ENCODE results near the gene WNK2.

Gene WNK2

DNA sequence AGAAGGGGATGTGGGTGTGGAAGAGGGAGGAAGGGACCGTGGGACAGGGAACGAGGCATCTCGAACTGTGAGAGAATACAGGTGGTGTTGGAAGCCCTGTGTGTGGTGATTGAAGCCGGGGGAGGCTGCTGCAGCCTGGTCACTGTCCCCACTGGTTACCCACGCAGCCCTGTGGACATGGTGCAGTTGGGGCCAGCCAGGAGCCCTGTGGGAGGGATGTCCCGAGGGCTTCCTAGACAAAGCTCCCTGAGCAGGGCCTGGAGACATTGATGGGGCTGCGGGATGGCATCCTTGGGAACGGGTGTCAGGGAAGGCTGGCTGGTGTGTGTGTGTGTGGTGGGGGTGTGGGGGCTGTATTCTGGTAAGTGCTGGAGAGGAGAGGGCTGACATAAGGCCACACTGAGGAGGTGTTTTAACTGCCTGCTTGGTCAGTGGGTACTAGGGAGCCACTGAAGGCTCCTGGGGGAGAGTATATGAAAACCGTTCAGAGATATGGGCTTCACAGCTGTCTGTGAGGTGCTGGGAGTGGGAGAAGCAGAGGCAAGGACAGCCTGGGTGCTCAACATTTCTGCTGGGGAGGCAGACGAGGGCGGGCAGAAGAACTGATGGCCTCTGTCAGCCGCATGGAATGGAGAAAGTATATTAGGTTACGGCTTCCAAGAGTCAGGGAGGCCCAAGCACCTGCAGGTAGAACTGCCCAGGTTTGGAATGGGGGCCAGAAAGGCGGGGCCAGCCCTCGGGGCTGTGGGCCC lies 20.0 kb downstream of the WNK2 start:
- no peak for DNase-seq

DNA sequence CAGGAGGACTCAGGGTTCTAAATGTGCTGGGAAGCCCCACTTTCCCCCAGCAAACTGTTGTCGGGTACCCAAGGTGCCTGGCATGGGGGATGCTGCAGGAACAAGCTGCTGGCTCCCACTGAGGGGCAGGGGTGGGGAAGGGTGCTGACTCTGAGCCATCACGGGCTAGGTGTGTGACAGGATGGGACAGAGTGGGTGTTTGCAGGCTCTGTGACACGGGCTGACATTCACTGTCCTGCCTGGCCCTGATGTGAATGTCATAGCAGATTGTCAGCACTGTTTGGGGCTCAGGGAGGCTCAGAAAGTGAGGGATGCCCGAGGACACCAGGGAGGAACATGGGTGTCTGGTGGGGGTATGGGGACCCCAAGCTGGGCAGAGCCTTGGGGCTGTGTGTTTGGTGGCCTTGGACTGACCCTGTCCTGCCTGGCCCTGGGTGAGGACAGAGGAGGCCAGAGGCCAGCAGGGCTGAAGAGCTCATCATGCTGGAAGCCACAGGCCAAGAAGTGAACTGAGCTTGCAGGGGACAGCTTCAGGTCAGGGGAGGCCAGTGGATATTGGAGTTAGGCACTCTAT lies 20.6 kb downstream of the WNK2 start:
- no peak for DNase-seq

DNA sequence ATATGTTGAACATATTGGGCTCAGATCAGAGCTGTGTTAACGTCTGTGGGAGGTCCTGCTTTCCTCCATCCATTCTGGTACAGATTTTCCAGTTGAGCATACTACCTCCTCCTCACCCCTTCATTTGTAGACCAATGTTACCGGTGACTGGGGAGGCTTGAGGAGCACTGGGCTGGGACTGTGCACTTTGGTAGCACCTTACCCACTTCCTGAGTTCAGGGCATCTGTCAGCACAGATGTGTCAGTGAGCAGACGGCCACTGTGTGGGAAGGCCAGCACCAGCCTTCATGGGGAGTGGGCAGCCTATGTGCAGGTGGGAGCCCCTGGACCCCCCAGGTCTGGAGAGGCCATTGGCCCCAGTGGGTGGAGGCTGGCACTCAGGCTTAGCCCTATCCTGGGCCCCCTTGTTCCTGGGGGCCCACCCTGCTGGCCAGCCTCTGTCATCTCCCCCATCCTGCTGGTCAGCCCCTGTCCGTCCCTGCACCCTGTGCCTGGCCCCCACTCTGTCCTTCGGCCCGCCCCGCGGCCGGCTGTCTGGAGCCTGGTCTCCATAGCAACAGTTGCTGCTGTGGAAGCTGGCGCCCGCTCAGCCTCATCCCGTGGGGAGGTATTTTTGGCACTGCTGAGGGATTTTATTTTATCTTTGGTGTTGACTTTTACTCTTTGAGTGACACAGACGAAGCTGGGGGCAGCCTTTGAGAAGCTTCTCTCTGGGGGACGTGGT lies 21.3 kb downstream of the WNK2 start:
- peak; percentile 4 for DNase-seq

DNA sequence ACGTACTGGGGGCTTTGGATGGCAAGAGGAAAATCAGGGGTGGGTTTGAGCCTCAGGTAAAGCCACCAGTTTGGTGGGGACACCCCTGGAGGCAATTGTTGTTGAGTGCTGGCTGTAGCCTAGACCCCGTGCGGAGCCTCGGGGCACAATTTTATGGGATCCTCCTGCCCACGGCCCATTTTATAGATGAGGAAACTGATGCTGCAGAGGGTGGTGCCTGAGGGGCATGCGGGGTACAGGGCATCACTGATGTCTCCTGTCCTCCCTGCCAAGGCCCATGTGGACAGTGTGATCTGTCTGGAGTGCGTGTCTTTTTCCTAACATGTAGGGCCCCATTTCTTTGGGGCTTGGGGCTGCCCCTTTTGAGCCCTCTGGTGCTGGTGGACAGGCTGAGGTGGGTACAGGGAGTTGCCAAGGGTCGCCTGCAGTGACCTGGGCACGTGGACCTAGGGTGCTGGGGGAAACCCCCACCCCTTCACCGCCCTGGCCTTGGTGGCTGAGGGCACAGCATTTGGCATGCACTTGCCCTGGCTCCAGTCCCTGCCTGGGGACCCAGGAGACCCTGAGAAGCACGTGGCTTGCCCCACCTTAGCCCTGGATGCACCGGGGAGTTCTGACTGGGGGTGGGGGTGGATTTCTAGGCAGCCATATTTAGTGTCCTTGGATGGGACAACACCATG lies 22.1 kb downstream of the WNK2 start:
- no peak for DNase-seq

DNA sequence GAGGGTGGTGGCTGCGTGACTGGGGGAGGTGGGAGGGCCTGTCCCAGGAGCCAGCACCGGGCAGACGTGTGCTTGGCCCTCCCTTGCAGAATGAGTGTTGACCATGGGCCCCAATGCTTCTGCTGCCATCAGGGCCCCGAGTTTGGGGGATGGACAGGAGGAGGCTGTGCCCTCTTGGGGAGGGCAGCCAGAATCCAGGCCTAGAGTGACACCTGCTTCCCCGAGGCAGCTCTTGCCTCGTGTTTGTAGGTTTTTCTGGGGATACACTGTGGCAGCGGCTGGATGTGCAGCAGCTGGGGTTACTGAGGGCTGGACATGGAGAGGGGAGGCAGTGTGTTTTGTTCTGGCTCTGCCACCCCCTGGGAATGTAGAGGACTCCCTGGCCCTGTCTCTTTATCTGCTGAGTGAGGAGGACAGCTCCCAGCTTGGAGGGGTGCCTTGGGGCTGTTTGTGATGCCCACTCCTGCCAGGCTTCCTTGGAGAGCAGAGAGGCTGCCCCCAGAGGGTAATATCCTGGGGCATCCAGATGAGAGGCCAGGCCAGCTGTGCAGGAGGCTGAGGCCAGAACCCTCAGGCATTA lies 22.7 kb downstream of the WNK2 start:
- DNase-seq = no peak

DNA sequence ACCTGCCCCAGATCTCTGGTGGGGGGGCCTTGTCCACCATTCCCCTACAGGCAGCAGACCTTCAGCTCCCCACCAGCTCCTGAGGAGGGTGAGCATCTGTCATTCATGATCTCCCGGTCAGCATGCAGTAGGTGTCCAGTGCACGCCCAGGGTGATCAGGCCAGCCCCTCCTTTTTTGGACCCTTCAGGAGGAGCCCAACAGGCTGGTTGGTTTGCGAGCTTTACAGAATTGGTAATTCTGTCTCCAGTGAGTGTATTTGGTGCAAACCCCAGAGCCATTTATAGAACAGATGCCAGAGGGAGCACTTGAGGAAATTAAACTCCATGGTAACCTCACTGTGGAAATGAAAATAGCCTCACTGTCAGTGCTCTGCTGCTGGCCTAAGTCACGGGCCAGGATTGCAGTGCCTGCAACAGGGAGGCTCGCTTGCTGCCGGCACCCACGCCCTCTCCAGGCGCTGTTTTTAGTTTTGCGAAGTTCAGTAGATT lies 23.4 kb downstream of the WNK2 start:
- DNase-seq = peak; percentile 62

DNA sequence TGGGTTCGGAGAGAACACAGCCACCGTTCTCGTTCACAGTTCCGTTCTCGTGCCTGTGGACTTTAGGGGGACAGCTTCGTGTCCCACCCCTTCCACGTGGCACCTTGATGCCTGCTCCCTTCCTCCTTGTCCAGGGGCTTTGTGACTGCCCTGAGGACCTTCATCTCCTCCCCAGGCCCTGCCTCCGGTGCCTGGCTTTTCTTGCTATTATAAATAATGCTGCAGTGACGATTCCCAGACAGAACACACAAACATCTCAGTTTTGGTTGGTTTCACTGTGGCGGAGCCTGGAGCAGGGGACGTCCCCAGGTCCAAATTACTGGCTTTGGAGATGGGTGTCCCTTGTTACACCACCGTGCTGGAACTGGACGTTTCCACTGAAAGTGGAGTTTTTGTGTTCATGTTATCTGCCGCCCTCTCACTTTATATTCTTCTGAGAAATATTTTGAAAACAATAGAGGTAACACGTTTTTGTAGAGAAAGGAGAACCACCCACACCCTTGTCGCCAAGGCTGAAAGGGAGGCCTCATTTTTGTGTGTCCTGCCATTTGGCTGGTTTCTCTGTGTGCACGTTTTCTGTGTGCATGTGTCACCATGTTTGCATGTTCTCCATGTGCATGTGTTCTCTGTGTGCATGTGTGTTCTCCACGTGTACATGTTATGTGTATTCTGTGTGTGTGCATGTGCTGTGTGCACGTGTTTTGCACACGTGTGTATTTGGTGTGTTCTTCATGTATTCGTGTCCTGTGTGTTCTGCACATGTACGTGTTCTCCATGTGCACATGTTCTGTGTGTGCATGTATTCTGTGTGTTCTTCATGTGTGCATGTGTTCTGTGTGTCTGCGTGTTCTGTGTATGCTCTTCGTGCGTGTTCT lies 24.2 kb downstream of the WNK2 start:
- DNase-seq = peak; percentile 8

DNA sequence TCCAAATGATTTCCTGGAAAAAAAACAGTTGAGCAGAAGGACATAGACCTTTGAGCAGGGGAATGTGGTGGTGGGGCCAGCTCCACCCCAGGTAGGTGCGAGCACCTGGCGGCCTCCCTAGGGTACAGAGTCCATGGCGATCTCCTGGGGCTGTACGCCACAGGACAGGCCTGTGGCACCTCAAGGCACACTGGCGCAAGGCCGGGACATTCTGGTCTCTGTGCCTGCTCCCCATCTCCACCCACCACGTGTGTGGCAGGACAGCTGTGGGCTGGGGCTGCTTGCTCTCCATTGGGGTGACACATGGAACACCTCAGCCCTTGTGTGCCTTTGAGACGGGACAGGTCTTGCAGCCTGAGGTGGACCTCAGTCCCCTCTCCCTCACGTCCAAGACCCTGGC lies 25.2 kb downstream of the WNK2 start:
- DNase-seq = no peak

DNA sequence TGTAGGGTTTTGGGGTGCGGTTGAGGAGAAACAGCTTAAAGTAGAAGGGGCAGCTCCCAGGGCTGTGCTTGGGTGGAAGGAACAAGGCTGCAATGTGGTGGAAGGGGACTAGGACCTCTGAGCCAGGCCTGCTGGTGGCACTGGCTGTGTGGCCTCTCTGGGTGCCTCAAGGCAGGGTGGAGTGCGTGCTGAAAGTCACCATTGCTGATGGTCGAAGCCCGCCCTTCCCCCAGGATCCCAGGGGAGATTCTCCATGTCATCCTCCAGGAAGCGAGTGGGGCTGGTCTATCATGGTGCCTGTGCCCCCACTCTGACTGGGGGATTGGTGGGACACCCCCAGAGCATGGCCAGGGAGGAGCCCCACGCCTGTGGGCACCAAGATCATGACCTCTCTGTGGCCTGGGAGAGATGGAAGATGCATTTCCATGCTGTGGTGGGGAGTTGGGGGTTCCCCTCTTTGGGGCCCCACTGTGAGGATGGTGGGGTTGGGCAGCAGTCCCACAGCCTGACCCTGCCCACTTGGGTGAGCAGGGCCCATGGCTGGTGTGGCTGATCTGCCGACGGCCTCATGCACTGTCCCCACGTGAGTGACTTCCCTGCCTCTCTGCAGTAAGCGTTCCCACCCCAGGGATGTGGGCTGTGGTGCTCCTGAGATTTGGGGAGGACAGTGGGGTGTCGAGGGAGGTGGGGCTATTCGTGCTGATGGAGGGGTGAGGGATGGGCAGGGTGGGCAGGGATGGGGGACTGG lies 25.8 kb downstream of the WNK2 start:
- DNase-seq = no peak

DNA sequence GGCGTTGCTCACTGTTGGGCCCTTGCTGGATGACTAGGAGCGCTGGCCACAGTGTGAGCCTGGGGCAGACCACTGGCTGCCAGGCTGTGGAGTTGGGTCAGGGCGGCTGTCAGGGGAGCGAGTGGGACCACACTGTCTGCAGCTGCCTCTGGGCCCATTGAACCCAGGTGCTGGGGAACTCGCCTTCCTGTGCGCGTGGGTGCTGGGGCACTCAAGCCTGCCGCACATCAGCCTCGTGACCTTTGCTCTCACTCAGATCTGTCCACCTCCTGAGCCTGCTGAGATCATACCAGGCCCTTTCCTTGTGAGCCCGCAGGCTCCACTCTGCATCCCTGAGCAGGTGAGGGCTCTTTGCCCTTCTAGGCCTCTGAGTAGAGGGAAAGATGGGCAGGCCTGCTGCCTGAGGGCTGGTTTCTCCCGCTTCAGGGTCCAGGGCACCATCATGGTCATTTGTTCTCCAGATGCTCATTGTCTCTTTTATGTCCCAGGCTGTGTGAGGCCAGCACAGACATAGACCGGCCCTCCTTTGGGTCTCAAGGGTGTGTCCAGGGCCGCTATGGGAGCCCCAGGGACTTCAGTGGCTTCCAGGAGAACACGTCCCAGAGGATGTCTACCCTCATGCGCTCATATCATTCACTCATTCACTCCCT lies 26.5 kb downstream of the WNK2 start:
- DNase-seq = no peak

DNA sequence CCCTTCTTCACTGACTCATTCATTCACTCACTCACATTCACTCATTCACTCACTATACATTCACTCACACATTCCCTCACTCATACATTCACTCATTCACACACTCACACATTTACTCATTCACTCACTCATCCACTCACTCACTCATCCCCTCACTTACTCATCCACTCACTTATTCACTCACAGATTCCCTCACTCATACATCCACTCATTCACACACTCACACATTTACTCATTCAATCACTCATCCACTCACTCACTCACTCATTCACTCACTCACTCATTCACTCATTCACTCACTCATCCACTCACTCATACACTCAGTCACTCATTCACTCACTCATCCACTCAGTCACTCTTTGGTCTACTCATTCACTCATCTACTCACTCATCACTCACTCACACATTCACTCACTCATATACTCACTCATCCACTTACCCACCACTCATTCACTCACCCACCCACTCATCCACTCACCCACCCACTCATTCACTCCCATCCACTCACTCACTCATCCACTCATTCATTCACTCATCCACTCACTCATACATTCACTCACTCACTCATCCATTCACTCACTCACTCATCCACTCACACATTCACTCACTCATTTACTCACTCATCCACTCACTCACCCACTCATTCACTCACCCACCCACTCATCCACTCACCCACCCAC lies 27.2 kb downstream of the WNK2 start:
- DNase-seq = no peak

DNA sequence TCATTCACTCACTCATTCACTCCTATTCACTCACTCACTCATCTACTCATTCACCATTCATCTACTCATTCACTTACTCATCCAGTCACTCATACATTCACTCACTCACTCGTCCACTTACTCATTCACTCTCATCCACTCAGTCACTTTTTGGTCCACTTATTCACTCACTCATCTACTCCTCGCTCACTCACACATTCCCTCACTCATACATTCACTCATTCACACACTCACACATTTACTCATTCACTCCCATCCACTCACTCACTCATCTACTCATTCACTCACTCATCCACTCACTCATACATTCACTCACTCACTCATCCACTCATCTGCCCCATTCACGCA lies 27.7 kb downstream of the WNK2 start:
- DNase-seq = no peak

DNA sequence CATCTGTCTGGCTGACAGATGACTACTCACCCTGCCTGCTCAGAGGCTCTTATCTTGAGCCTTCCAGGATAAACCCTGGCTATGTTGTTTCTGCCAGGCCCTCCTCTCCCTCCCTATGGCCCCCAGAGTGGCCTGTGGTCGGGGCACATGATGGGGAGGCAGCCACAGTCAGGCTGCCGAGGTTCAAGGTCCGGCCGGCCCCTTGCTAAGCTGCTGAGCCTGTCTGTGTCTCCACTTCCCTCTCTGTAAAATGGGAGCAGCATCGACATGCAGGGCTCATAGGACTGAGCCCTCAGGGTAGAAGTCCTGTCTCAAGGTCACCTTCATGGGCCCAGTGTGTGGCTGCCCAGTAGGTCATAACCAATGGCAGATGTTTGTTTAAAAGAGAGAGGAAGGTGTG lies 28.5 kb downstream of the WNK2 start:
- no peak for DNase-seq

DNA sequence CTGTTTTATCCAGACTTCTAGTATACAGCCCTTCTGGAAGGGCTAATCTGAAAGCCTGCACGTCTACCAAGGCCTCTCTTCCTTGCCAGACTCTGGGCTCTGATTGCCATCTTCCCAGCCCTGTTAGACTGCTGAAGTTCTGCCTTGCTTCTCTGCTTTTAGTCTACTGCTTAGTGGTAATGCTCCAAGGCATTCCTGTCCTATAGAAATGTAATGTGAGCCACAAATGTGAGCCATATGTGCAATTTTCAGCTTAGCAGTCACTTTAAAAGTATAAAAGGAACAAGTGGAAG lies 32.1 kb downstream of the WNK2 start:
- DNase-seq = no peak

DNA sequence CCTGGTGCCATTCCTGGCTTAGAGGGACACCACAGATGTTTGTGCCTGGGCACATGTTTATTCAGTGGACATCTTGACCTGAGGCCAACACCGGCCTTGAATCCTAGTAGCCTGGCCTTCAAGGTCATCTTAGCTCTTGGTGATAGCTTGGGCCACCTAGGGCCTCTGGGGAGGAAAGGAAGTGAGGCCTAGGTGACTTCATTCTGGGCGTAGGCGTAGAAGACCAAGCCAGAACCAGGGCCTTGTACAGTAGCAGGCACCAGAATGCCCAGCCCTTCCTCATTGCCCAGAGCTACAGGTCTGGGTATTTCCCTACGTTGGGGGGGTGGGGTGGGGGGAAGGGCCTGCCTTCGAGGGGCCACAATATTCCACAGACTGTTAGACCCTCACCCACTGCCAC lies 33.8 kb downstream of the WNK2 start:
- no peak for DNase-seq

DNA sequence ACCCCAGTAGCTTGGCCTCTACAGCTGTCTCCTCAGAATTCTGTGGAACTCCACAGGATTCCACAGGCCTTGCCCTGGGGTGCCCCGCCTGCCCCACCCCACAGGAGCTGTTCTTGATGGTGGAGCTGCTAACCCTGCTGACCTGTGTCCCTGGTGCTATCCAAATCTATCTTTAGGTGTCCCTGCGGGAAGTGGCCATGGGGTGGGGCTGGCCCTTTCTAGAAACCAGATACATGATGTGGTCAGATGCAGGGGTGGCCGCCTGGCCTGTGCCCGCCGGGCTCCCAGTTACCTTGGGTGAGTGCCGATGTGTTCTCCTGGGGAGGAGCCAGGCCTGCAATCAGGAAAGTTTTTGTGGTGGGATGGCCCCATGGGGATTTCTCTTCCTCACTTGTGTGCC lies 34.2 kb downstream of the WNK2 start:
- DNase-seq = no peak

DNA sequence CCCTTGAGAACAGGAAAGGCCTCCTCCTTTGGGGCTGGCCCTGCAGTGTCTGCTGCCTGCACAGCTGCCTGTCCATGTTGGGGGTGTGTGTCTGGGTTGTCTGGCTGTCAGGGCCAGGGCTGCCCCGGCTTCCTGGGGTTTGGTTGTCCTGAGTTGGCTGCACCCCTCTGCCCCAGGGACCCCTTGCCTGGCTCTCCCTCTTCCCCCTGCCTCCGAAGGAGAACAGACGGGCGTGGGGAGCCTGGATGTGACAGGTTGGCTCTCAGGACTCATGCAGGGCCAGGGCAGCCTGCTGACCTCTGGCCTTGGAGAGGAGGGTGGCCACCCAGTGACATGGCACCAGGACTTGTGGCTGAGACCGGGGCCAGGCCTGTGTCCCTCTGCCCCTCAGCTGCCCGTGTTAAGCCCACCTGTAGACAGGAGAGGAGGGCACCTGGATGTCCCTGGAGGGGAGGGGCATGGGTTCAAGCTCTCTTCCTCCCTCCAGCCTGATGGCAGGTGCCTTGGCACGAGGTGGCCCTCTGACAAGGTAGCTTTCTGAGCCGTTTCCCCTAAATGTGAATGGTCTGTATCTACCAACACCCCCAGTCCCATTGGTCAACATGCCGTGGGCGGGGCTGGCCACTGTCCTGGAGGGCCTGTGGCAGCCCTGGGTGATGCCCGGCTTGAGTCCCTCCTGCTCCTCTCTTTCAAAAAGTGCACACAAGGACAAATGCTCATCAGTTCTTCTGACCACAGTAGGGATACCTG lies 34.9 kb downstream of the WNK2 start:
- no peak for DNase-seq

DNA sequence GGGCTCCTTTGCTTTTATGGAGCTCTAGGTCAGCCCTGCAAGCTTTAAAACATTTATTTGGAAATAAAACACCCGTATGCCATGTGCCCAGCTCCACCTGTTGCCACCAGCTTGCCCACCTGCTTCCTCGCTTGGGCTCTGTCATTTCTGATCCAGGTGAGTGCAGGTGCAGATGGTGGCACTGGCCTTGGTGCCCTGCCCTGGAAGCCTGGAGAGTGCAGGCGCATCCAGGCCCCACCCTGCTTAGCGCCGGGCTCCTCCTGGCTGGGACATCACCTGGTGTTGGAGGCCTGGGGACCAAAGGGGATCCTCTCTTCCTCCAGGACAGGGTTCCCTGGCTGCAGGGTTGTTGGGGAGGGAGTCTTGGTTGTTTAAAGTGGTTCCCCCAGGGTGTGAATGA lies 35.8 kb downstream of the WNK2 start:
- no peak for DNase-seq

DNA sequence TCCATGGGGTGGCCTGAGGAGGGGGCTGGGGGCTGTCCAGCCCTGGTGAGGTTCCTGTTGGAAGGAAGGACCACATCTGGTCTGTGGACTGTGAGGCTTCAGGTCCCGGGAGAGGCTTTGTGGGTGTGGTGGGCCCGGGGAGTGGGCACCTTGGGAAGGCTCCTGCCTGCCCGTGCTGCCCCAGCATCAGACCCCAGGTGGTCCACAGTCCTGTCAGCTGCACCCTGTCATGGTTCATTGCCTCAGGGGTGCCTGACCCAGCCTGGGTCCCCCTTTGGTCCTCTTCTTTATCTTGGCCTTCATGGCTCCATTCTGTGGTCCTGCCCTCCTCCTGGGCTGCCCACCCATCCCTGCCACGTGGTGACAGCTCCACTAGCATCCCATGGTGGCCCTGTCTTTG lies 36.7 kb downstream of the WNK2 start:
- DNase-seq = no peak

DNA sequence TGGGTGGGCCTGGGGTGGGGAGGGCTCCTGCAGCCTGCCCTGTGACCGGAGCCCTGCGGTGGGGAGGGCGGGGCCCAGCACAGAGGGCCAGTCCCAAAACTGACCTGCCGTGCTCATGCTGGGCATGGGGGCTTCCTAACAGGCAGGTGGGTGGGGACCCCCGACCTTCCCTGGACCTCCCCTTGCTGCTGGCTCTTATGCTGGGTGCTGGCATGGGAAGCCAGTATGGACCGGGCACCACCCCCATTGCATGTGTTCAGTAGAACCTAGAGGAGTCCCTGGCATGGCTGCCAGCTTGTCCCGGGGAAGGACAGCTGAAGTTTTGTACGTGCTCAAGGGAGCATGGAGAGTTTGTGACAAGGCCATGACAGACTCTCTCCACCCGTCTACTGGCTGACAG lies 37.1 kb downstream of the WNK2 start:
- DNase-seq = no peak
